Central memory CD8-positive, alpha-beta T cell (primary cell): Measurements from ENCODE around the gene PTK6.

Source experiments
- ATAC-seq: fragments of 150-1000 bp; cut with Tn5 transposase; replicated peaks from 2 replicates; pipeline ENCODE4 v1.10.0; 2022; ENCODE audit warnings: mild to moderate bottlenecking, moderate FRiP score, moderate number of reproducible peaks; ENCODE audit not compliant: poor library complexity, severe bottlenecking; ENCODE audit errors: extremely low read depth
- DNase-seq, 2 donors: peaks; one replicate each; pipeline ENCODE4 v3.0.0; 2021; ENCODE audit warnings: low spot score in 2 of 2
- H3K27ac Mint-ChIP-seq: one replicate; pipeline ENCODE4 v1.8.0; 2022; ENCODE audit warnings: low read depth, mild to moderate bottlenecking, moderate library complexity, mixed read lengths
- H3K27me3 Mint-ChIP-seq: one replicate; pipeline ENCODE4 v1.8.0; 2022; ENCODE audit warnings: mixed read lengths
- H3K36me3 Mint-ChIP-seq: one replicate; pipeline ENCODE4 v1.8.0; 2022; ENCODE audit warnings: mild to moderate bottlenecking, moderate library complexity, mixed read lengths; ENCODE audit not compliant: insufficient read depth
- H3K4me1 Mint-ChIP-seq: one replicate; pipeline ENCODE4 v1.8.0; 2022; ENCODE audit warnings: mixed read lengths
- H3K4me3 Mint-ChIP-seq: one replicate; pipeline ENCODE4 v1.8.0; 2022; ENCODE audit warnings: mild to moderate bottlenecking, moderate library complexity, mixed read lengths
- H3K9me3 Mint-ChIP-seq: one replicate; pipeline ENCODE4 v1.8.0; 2022; ENCODE audit warnings: mixed read lengths

PTK6 gene

DNA sequence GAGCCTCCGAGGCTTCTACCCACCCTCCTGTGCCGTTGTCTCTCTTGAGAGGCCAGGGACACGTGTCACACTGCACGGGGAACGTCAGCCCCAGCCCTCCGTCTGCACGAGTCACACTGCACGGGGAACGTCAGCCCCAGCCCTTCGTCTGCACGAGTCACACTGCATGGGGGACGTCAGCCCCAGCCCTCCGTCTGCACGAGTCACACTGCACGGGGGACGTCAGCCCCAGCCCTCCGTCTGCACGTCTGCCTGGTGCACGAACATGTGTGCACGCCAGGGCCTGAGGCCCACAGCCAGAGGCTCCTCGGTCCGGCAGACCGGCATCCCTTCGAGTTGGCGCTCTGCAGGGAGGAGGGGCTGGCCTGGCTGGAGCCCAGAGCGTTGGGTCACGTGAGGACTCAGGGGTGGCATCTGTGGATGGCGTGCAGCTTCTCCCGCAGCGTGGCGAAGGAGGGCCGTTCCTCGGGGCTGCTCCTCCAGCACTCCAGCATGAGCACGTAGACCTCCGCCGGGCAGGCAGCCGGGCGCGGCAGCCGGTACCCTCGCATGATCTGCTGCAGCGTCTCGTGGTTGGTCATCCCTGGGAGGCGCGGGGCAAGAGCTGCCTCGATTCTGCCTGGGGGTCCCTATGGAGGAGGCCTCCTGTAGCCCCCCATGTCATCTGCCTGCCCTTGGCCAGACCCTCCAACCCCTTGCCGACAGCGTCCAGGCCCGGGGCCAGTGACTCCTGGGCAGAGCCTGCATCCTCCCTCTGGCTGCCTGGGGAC is 3.4 kb upstream of the PTK6 start:
- Mint-ChIP-seq H3K36me3 (peaks cover 7% of the 10 kb centered on the region), H3K9me3 (no peaks in the 10 kb centered on the region), H3K27ac (no peak overlapping the region), H3K27me3 (no peaks in the 10 kb centered on the region), H3K4me1 (peaks cover 5% of the 10 kb centered on the region), H3K4me3 (no peak overlapping the region)
- DNase-seq (no peak), ATAC-seq (no peak)

GRCh38 chr20:63539441-63540370 is 2.5 kb upstream of the PTK6 start:
- no peaks in the 10 kb centered on the region for H3K4me1 Mint-ChIP-seq
- H3K4me3 Mint-ChIP-seq: no peak overlapping the region
- peaks cover 7% of the 10 kb centered on the region for H3K36me3 Mint-ChIP-seq
- DNase-seq: no peak
- H3K27ac Mint-ChIP-seq: no peak overlapping the region
- H3K27me3 Mint-ChIP-seq: no peaks in the 10 kb centered on the region
- no peaks in the 10 kb centered on the region for H3K9me3 Mint-ChIP-seq
- no peak for ATAC-seq

DNA sequence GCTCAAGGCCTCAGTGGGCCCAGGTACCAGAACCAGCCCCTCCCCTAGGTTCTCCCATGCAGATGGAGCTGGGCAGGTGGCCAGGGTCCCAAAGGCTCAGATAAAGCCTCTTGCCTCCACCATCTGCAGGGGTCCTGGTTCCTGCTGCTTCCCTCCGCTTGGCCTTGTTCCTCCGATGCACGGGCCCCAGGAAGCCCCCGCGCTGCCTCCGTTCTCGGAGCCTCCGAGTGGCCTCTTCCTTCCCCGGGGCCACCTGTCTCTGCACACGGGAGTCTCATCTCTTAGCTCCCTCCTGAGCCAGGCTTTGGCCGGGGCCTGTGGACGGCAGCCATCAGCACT is 1.9 kb upstream of the PTK6 start:
- DNase-seq (no peak), ATAC-seq (no peak)
- Mint-ChIP-seq H3K4me1 (no peaks in the 10 kb centered on the region), H3K4me3 (no peak overlapping the region), H3K27ac (no peak overlapping the region), H3K36me3 (peaks cover 7% of the 10 kb centered on the region), H3K9me3 (no peaks in the 10 kb centered on the region), H3K27me3 (no peaks in the 10 kb centered on the region)

DNA sequence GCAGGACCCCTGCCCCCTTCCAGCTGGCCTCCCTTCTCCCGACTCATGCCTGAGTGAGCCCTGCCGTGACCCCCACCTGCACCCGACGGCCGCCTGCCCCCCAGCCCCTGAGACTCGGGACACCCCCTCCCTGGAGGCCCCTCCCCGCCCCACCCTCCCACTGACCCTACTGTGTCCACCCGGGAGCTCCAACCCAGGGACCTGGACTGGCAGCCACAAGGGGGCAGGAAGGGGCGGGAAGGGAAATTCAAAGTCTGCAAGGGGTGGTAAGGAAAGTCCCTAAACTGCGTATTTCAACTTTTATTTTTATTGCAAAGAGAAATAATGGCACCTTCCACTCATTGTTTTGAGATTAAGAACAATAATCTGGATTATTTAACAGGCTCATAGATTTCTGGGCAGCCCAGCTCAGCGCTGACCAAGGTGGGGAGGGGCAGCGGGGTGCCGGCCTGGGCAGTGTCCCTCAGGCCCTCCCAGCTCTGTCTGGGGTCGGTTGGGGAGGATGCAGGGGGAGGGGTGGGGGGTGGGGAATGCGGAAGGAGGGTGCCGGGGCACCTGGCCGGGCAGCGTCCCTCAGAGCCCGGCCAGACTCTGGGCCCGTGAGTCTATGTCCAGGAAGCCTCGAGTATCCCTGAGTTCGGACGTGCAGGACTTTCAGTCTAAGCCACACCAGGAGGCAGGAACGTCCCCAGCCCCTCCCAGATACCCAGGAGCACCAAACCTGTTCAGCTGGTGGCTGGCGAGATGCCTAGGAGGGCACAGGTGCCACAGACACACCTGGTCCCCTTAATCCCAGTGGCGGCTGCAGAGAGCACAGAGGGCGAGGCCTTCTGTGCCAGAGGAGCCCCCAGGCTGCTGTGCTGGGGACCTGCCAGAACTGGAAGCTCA is 1.3 kb upstream of the PTK6 start:
- no peaks in the 10 kb centered on the region for H3K9me3 Mint-ChIP-seq
- no peaks in the 10 kb centered on the region for H3K4me1 Mint-ChIP-seq
- peak overlapping the region; percentile 67 for H3K4me3 Mint-ChIP-seq
- peak overlapping the region; percentile 73 for H3K27ac Mint-ChIP-seq
- DNase-seq (peak in 1 of 2 donors; percentile 47), ATAC-seq (peak; percentile 7)
- peaks cover 7% of the 10 kb centered on the region for H3K36me3 Mint-ChIP-seq
- no peaks in the 10 kb centered on the region for H3K27me3 Mint-ChIP-seq

DNA sequence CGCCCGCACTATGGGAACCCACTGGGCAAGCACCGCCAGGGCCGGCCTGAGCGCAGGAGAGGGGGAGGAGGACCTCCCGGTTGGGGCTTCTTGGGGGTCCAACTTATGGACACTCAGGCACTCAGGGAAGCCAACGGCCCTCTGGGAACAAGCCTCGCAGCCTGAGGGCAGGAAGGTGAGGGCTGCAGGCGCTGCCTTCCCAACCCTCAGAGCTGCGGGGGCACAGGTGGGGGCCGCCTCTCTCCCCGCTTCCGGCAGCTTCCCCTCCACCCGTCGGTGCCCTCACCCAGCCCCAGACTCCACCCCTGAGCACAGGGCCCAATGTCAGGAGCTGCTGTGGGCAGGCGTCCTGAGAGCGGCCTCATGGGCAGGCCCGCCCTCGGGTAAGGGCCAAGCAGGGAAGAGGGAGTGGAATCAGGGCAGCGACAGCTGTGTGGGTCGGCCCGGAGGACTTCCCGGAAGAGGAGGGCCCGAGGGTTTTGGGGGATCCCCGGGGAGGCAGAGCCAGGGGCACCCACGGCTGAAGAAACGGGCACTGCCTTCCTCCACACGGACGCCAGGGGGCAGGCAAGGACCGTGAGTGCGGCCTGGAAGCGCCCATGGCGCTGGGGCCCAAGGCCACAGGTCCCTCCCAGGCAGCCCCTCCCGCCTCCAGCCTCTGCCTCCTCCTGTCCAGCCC is 488 bp upstream of the PTK6 start:
- peak overlapping the region; percentile 73 for H3K27ac Mint-ChIP-seq
- peak; percentile 93 for ATAC-seq

DNA sequence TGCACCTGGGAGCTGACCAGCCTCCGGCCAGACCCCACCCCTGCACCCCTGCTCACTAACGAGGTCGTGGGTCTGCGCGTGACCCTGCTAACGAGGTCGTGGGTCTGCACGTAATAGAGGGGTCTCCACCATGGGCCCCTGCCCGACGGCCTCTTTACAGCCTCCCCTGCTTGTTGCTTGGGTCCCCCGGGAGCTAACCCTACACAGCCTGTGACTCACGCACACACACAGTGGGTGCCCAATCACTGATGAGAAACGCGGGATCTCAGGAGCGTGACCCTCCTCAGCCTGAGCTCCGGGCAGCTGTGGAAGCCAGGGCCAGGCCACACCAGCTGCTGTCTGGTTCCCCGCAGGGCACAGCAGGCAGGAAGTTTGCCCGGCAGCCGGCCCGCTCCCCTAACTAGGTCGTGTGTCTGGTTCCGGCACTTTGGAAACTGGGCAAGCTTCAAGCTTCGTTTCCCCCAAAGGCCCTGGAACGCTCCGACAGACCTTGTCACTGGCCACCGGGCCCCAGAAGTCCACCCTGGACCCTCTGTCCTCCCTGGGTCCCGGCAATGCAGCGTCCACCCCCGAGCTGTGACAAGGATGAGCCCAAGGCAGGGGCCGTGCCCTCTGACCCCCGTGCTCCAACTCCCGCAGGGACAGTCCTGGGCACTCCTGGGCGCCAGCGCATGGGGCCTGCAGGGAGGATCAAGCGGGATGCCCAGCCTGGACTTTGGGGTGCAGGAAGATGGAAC is 767 bp downstream of the PTK6 start:
- no peaks in the 10 kb centered on the region for H3K27me3 Mint-ChIP-seq
- H3K4me3 Mint-ChIP-seq: peak overlapping the region; percentile 42
- DNase-seq (no peak), ATAC-seq (no peak)
- no peaks in the 10 kb centered on the region for H3K9me3 Mint-ChIP-seq
- H3K36me3 Mint-ChIP-seq: peaks cover 6% of the 10 kb centered on the region
- H3K27ac Mint-ChIP-seq: no peak overlapping the region
- no peaks in the 10 kb centered on the region for H3K4me1 Mint-ChIP-seq

More for the DNA sequence above, 488 bp upstream of the PTK6 start:
- no peaks in the 10 kb centered on the region for H3K4me1 Mint-ChIP-seq
- H3K9me3 Mint-ChIP-seq: no peaks in the 10 kb centered on the region
- DNase-seq: peak; percentile 88 to 94
- no peaks in the 10 kb centered on the region for H3K27me3 Mint-ChIP-seq
- peaks cover 7% of the 10 kb centered on the region for H3K36me3 Mint-ChIP-seq
- H3K4me3 Mint-ChIP-seq: peak overlapping the region; percentile 67

- Mint-ChIP-seq H3K27ac (no peak overlapping the region), H3K4me1 (no peaks in the 10 kb centered on the region), H3K4me3 (no peak overlapping the region), H3K27me3 (no peaks in the 10 kb centered on the region), H3K36me3 (peaks cover 4% of the 10 kb centered on the region), H3K9me3 (no peaks in the 10 kb centered on the region)
- no peak for ATAC-seq
- DNase-seq: no peak
Measured at GRCh38 chr20:63534831-63535651, 2.1 kb downstream of the PTK6 start.

DNA sequence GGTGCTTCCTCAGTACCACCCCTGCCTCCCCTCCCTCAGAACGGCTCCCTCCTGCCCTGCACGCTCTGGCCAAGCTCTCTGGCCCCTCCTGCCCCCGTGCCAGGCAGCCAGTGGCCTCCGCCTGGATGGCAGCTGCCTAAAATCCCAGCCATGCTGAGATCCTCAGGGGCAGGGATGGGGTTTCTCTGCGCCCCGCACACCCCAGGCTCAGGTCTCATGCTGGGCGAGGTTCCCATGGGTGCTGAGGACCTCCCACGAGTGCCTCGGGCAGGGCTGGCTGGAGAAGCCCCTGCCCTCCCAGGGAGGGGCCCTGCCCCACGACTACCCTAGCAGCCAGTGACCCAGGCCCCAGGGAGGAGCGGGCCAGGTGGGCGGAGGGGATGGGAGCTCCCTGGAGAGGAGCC is 2.7 kb downstream of the PTK6 start:
- Mint-ChIP-seq H3K27me3 (no peaks in the 10 kb centered on the region), H3K9me3 (no peaks in the 10 kb centered on the region), H3K27ac (no peak overlapping the region), H3K4me1 (no peaks in the 10 kb centered on the region), H3K4me3 (no peak overlapping the region), H3K36me3 (peaks cover 6% of the 10 kb centered on the region)
- ATAC-seq (no peak), DNase-seq (no peak)

GRCh38 chr20:63533871-63534393 is 3.2 kb downstream of the PTK6 start:
- no peaks in the 10 kb centered on the region for H3K27me3 Mint-ChIP-seq
- H3K4me3 Mint-ChIP-seq: no peak overlapping the region
- ATAC-seq (no peak), DNase-seq (no peak)
- no peak overlapping the region for H3K27ac Mint-ChIP-seq
- H3K9me3 Mint-ChIP-seq: no peaks in the 10 kb centered on the region
- H3K36me3 Mint-ChIP-seq: peaks cover 7% of the 10 kb centered on the region
- H3K4me1 Mint-ChIP-seq: peaks cover 2% of the 10 kb centered on the region

GRCh38 chr20:63533388-63533787 is 3.8 kb downstream of the PTK6 start:
- ATAC-seq: no peak
- Mint-ChIP-seq H3K27me3 (no peaks in the 10 kb centered on the region), H3K4me1 (peaks cover 6% of the 10 kb centered on the region), H3K4me3 (no peak overlapping the region), H3K9me3 (no peaks in the 10 kb centered on the region), H3K27ac (peak overlapping the region; percentile 50), H3K36me3 (peaks cover 9% of the 10 kb centered on the region)
- DNase-seq: no peak
